ENCODE measurements around the gene RIOK2. TPM values are rescaled to one million over a fixed set of nuclear protein-coding genes. Genes with fewer than 3 reads are reported as not detected.

Gene RIOK2
- total and polyA plus RNA-seq, 9 of the 15 experiments (the other 6 are each of a cell fraction or from before 2014, with no cell fraction given): 22.9 to 97.6 (median 47.8) TPM

- ATAC-seq: no peak
- BruUV-seq (replicated peaks): no TSS peak
- H3K36me3 ChIP-seq (ENCODE audit: control insufficient read depth, insufficient read depth, low read length): no peaks in the 10 kb centered on the region
- H3K9ac ChIP-seq (ENCODE audit: insufficient read depth in 1 of 2, low read depth in 2 of 2, low read length in 2 of 2): no peak overlapping the region
- intact Hi-C loops (cut with micrococcal nuclease): no loop called here
- H3K79me2 ChIP-seq (ENCODE audit: control insufficient read depth, insufficient read depth, low read length): no peaks in the 10 kb centered on the region
- no peak overlapping the region for H3K27ac ChIP-seq (ENCODE audit: extremely low read depth, low read depth, low read length)
- no peak overlapping the region for H2AFZ ChIP-seq (ENCODE audit: low read depth, low read length)
- TF ChIP-seq MITF (IDR thresholded peaks at IDR 0.05) (no peak), HNRNPL (IDR thresholded peaks at IDR 0.05; ENCODE audit: low read depth, low read length) (no peak), HMGXB4 (CRISPR knock-in tag; IDR thresholded peaks at IDR 0.05) (no peak), ZNF316 (IDR thresholded peaks at IDR 0.05) (no peak), ZNF518B (CRISPR knock-in tag; IDR thresholded peaks at IDR 0.05) (no peak), ZNF217 (CRISPR knock-in tag; IDR thresholded peaks at IDR 0.05) (no peak), ZNF134 (CRISPR knock-in tag; conservative IDR thresholded peaks at IDR 0.05) (no peak), IRF2 (CRISPR knock-in tag; IDR thresholded peaks at IDR 0.05) (no peak), ESRRB (CRISPR knock-in tag; IDR thresholded peaks at IDR 0.05; ENCODE audit: borderline replicate concordance) (no peak), EZH2 (IDR thresholded peaks at IDR 0.05; ENCODE audit: borderline replicate concordance, low read depth, low read length) (no peak), C11orf30 (IDR thresholded peaks at IDR 0.05; ENCODE audit: low read depth) (no peak)
- H4K20me1 ChIP-seq (replicated peaks; ENCODE audit: control insufficient read depth, insufficient read depth, low read length): no peaks in the 10 kb centered on the region
- ChIA-PET CTCF (ENCODE audit: low intra/inter-chr PET ratio) (no interaction called here), POLR2A (interaction anchor here (0.8 kb wide), 1 partner anchor 19 kb away, joined by 4 read pairs; no protein-coding TSS in a partner anchor)
- H3K9me3 ChIP-seq (replicated peaks; ENCODE audit: control insufficient read depth, insufficient read depth, low read depth, low read length): no peaks in the 10 kb centered on the region
- H3K9me1 ChIP-seq (ENCODE audit: control insufficient read depth, insufficient read depth, low read length): no peaks in the 10 kb centered on the region
- peaks cover 0 to 9% of the 10 kb centered on the region in 2 experiments; a peak in 2 of 5 replicates for H3K4me1 ChIP-seq (replicated peaks in 1 of 2; ENCODE audit: control insufficient read depth in 2 of 2, insufficient read depth in 2 of 2, low read length in 2 of 2)
- 68% methylated on average over 3 of the region's 3 CpGs for whole genome bisulfite sequencing (ENCODE audit: insufficient coverage, low coverage, missing lambda C conversion rate)
- no peaks in the 10 kb centered on the region for H3K27me3 ChIP-seq (ENCODE audit: control insufficient read depth in 2 of 2, insufficient read depth in 2 of 2, low read length in 2 of 2)
- in situ Hi-C loops (cut with MboI): loop anchor here (5.0 kb wide), 1 partner anchor 87 kb away; no protein-coding TSS in a partner anchor
- H3K4me2 ChIP-seq (ENCODE audit: insufficient read depth, low read length): no peak overlapping the region
- no peak for DNase-seq (ENCODE audit: extremely low read depth in 1 of 4, low spot score in 3 of 4)
- no peak for FAIRE-seq
- H3K4me3 ChIP-seq: no peak overlapping the region
These were observed 48.4 kb downstream of the RIOK2 start for GRCh38 chr5:97134634-97135033.

Measured in K562 (cell line).